Kasumi-1 (cell line): ENCODE results near the gene GPR17.
A peak's percentile ranks its signal among the peaks of the same experiment; 100 is the strongest.

ENCODE experiments used
- DNase-seq, 2 experiments: peaks; one replicate each; lab custom pipeline; 2025; lab: John Stamatoyannopoulos, UW

Gene GPR17

DNA sequence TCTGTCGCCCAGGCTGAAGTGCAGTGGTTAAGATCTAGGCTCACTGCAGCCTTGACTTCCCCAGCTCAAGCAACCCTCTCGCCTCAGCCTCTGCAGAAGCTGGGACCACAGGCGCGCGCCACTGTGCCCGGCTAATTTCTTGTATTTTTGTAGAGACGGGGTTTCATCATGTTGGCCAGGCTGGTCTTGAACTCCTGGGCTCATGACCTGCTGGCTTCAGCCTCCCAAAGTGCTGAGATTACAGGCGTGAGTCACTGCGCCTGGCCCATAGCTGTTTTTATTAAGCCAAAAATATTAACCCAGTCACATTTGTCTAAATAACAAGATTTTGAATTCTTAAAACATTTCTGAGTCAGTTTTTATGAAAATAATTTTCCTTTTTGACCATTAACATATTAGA, 49.0 kb downstream of the GPR17 start:
- DNase-seq, result no peak

DNA sequence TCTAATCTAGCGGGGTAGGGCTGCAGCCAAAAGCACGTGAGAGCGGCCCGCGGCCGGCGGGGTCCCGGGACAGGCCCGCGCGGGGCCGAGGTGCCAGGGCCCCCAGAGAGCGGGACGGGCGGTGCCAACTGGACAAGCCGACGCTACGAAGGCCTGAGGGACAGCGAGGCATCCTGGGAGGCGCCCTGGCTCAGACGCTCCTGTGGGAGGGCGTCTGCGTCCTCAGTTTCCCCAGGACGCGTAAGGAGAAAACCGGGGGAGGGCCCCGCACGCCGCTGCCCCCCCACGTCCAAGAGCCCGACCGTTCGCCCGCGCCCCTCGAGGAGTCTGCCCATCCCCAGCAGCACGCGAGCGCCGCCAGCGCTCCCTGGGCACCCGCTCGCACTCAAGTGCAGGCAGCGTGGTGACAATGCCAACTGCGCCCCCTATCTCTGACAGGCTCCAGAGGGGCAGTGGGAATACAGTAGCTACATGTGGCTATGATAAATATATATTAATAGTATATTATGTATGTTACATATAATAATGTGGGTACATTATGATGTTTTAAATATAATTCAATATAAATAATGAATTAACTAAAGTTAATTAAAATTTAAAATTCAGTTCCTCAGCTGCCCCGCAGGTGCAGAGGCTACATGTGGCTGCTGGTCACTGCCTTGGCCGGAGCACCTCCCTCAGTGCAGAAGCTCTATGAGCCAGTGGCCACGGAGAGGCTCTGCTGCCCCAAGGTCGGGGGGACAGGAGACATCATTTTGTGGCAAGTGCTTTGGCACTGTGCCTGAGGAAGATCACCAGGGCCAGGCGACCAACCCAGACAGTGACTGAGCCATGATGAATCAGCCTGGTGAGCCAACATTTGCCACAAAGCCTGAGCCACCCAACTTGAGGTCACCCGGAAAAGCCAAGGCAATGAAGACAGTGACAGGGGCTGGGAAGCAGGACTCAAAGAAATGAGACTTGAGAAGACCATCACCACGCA, 49.8 kb downstream of the GPR17 start:
- no peak for DNase-seq

GRCh38 chr2:127697482-127698180, 51.7 kb downstream of the GPR17 start:
- DNase-seq, result no peak

GRCh38 chr2:127698553-127699355, 52.8 kb downstream of the GPR17 start:
- DNase-seq, result no peak

- peak in 1 of 2 experiments; percentile 7 for DNase-seq
These were observed 54.7 kb downstream of the GPR17 start for GRCh38 chr2:127700527-127701192.

GRCh38 chr2:127701193-127701650, 55.3 kb downstream of the GPR17 start, which contains the start of gene SFT2D3:
SFT2D3 (plus strand) TSS chr2:127701497; CDS start chr2:127701529, 32 bp downstream.
- DNase-seq, result peak; percentile 89 to 91

DNA sequence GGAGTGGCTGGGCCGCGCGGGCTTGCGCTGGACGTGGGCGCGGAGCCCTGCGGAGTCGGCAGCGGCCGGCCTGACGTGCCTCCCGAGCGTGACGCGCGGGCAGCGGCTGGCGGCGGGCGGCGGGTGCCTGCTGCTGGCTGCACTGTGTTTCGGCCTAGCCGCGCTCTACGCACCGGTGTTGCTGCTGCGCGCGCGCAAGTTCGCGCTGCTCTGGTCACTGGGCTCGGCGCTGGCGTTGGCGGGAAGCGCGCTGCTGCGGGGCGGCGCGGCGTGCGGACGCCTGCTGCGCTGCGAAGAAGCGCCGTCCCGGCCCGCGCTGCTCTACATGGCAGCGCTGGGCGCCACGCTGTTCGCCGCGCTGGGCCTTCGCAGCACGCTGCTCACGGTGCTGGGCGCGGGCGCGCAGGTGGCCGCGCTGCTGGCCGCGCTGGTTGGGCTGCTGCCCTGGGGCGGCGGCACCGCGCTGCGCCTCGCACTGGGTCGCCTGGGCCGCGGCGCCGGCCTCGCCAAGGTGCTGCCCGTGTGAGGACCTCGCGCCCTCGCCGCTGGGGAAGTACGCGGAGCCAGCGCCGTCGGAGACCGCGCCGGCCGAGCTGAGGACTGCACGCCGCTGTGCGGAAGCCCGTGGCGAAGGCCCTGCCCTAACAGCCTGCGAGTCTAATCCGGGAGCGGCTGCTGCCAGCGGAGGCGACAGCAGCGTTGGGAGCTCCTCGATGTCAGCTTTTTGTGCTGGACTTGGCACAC, 55.9 kb downstream of the GPR17 start:
- DNase-seq, result peak; percentile 79
